Measurements from ENCODE around the gene USP31.

The USP31 gene

DNA sequence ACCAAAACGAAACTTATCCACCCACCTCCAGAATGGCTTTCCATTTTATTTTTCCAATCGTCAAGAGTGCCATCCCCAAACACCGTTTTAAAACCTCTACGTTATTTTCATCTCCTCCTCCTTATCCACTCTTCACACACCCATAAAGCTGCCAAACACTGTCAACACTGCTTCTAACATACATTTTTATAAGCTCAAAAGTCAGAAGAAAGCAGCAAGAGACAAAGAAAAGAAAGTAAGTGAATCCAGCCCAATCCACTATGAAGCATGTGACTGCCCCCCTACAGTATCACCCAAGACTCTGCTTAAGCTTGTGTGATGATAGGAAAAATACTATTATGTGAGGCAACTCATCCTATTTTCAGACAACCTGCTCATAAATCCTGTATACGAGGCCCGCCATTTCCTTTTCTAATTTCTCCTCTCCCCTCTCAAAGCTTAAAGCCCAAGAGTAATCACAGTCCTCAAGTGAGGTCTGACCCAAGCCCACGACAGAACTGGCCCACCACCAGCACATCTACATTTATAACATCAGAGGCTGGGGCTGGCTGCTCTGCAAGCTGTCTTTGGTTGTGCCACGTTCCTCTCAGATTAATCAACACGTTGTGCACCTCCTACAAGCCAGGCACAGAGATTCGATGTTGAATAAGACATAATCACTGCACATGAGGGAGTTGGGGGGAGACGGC, 16.3 kb downstream of the USP31 start:
- no peak for DNase-seq (ENCODE audit: low spot score)

DNA sequence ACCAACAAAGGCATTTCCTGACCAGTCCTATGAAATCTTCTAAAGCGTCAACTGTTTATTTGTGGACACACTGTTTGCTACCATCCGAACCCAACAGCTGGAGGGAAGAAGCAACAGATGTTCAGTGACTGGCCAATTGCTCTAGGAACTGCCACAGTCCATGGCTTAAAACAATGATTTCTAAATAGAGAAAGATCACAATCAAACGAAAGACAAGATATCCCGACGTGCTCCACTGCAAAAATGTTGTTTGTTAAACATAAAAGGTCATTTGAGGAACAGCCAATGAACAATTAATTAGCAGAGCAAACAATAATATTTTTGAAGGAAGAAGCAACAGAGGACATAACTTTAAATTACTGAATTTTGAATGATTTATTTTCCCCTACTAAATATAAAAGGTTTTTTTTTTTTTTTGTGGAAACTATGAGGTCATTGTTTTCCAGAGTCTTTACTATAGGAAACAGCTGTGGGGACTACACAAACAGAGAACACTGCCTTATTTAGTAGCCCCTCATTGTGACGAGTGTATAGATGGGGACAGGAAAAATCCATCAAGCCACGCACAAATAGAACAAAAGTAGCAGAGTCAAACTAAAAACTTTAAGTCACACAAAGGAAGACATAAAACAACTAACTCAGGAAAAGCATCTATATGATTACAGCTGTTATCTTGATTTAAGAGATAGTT, 17.2 kb downstream of the USP31 start:
- DNase-seq (ENCODE audit: low spot score), result no peak

DNA sequence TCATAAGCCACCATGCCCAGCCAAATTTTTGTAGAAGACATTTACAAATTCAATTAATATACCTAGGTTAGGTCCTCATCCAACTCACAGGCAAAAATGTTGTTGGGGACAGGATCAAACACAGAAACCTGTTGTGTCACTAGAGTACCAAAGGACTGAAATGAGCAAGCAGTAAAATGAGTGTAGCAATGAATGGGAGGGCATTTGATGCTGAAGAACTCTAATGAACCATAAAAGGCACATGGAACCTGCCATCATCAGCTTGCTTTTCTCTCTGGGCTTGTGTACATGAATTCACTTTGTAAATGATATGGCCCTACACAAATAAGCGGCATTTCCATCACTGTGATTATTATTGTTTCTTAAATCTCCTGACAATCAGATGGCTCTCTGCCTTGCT, 17.8 kb downstream of the USP31 start:
- no peak for DNase-seq (ENCODE audit: low spot score)

DNA sequence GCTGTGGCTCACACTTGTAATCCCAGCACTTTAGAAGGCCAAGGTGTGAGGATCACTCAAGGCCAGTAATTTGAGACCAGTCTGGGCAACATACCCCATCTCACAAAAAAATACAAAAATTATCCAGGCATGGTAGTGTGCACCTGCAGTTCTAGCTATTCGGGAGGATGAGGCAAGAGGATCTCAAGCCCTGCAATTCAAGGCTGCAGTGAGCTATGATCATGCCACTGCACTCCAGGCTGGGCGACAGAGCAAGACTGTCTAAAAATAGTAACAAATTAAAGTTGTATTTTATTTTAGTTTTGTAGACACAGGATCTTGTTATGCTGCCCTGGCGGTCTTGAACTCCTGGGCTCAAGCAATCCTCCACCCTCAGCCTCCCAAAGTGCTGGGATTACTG, 18.2 kb downstream of the USP31 start:
- no peak for DNase-seq (ENCODE audit: low spot score)

DNA sequence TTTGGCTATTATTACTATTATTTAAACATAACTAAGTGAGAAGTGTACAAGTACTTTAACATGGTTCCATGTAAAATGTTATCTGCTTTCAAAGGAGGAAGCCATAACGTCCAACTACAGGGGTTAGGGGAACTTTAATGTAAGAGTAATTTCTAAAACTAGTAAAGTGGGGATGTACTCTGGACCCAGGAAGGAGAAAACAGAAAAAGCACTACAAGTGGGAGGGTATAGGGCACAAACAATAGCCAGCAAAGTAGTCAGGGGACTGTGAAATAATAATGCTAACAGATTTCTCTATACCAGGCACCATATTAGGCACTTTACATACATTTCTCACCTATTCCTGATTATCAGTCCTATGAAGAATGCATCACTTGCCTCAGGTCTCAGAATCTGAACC, 19.6 kb downstream of the USP31 start:
- no peak for DNase-seq (ENCODE audit: low spot score)

DNA sequence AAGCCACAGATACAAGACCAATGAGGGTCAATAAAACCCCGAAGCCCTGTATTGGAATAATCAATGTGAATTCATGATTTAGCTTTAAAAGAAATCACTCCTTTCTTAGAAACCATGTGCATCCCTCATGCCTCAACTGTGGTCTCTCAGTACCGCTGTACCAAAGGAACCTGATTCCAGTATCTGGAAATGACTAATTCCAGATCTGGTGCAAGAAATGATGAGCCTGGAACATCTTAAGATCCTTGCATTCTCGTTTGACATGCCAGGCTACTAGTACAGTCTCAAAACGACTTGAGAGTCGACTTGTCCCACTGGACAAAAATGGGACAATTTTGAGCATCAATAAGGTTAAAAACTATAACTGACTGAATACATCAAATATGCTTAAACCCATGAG, 21.2 kb downstream of the USP31 start:
- no peak for DNase-seq (ENCODE audit: low spot score)

DNA sequence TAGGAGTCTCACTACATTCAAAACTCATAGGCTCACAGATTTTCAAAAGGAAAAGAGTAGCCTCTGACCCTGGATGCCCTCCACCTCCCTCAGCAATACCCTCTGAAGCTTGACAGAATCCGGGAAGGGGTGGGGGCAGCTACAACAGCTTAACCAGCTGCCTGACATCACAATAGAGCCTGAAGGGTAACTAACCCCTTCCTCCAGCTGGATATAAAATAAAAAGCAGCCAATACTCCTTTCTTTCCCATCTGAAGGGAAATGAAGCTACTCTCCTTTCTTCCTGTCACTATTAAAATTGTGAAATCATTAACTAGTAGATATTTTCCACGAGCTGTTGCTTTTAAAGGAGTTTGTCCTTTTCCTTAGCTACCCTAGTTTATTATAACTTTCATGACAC, 24.0 kb downstream of the USP31 start:
- DNase-seq (ENCODE audit: low spot score), result peak; percentile 24

DNA sequence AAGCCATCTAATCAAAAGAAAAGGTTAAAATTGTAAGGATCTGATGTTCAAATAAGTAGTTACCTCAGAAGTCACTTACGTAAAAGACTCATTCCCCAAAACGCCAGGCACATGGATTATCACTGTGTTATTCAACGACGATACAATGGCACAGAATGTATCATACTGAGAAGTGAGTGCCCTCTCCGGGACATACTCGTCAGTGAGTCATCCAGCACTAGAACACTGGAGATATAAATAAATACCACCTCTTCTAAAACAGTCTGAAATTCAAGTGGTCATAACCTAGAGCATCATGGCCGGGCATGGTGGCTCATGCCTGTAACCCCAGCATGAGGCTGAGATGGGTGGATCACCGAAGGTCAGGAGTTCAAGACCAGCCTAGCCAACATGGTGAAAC, 24.9 kb downstream of the USP31 start:
- peak; percentile 80 for DNase-seq (ENCODE audit: low spot score)

DNA sequence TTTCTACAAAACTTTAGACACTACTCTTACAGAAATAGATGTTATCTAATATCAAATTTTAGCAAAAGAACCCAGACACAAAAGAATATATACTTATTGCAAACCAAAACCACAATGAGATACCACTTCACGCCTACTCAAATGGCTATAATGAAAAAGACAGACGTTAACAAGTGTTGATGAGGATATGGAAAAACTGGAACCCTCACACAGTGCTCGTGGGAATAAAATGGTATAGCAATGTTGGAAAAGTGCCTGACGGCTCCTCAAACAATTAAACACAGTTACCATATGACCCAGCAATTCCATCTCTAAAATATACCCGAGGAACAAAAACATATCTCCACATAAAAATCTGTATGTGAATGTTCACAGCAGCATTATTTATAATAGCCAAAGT, 27.1 kb downstream of the USP31 start:
- DNase-seq (ENCODE audit: low spot score), result no peak

DNA sequence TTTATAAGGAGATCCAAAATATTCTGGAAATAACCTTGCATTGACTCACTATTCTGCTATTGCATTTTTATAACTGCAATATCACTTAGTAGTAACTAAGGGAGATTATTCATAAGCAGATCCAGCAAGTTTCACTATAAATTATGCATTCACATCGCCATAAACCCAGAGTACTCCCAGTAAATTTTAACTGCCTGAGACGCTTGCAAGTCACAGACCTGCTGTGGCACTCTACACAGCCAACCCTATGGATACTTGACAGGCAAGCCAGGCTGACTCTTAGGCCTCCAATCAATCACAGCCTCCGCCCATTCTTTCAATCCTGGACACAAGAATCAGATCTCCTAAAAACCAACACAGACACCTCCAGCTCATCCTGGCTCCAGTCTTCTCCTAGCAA, 28.2 kb downstream of the USP31 start:
- no peak for DNase-seq (ENCODE audit: low spot score)

DNA sequence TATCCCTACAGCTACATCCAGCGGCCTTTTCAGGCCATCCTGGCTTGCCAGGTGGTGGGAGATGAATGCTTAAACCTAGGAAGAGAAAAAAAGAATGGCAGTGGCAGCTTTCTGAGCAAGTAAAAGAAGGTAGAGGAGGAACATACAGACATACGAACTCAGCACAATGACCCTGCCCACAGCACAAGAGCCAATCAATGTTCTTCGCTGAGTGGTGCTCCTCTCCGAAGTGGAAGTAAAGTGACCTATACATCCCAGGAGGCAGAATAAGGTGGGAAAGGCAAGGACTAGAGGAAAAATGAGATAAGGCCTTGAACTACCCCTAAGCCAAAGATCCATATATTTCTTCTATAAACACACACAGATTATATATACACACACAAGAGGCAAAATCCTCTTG, 28.7 kb downstream of the USP31 start:
- no peak for DNase-seq (ENCODE audit: low spot score)

DNA sequence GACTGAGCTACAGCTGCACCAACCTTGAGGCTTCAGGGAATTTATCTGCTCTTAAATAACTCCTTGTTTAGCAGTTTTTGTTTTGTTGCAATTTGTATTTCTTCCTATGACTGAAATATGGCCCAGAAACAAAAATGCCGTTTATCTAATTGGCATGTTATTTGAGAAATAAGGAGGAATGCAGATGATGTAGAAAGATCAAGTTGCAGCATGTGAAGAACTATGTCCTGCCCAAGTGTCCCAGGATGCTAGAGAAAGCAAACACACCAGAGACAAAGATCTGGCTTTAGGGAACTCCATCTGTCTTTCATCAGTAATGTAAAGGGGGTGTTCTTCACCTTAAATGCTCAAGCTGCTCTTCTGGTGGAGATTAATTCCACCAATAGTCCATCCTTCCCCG, 29.7 kb downstream of the USP31 start:
- DNase-seq (ENCODE audit: low spot score), result no peak

DNA sequence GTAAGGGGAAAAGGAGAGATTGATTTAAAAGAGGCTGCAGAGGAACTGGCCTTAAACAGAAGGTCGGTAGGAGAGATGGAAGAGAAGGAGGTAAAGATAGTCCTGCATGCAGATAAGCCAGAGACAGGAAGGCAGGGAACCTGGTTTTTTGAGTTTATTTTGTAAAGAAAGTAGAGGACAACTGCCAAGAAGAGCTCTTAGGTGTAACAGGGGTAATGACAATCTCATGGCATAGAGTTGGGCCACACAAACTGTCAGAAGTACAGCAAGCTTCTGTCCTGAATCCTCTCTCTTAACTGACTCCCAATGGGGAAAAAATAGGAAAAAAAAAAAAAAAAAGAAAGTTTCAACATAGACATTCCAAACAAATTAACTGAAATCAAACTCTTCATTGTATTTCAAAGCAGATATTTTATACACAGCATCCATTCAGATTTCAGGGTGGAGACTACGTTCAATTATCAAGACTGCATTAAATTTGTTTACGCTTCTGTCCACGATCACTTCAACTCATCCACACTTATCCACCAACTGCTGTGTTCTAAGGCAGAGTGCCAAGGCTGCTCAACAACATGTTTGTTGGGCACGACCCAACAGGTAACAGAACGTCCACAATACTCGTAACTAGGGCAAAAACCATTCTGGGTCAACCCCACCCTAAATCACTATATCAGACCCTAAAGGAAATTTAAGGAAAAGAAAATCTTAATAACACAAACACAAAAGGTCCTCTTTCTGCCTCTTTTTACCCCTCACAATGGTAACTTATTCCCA, 34.9 kb downstream of the USP31 start:
- DNase-seq (ENCODE audit: low spot score), result no peak

DNA sequence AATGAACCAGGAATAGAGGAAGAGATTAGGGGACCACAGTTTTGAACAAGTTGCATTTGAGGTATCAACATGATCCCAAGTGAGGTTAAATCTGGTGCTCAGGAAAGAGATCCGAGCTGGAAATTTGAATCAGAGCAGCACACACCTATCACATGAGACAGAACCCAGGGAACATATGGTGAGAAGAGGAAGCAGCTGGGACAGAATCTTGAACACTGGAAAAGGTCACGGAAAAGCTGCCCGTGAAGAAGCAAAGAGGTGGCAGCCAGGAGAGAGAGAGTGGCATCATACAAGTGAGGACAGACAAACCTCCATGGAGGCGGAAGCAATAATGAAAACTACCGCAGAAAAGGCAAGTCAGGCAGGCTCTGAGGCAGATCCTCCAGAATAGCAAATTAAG, 36.1 kb downstream of the USP31 start:
- DNase-seq (ENCODE audit: low spot score), result no peak

DNA sequence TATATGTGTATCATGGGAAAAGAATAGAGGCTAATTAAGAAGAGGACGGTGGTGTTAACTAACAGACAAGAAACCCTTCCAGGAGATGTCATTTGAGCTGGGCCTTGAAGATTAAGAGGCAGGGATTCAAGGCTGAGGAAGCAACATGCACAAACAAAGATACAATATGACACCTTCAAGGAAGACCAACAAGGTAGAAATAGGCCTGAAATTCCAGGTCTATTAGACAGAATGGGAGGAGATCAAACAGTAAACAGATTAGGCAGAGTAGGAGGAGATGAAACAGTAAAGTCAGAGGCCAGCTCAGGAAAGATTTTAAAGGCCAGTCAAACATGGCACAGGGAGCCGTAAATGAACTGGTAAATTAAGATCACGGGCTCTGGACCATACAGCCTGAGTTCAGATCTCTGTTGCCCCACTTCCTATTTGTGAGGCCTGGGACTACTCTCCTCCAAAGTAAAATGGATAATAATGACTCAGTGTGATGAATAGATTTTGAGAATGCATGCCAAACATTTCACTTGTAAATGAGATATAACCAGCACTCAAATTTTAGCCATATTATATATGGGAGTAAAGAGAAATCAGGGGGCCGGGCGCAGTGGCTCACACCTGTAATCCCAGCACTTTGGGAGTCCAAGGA, 38.9 kb downstream of the USP31 start:
- DNase-seq (ENCODE audit: low spot score), result peak; percentile 43

DNA sequence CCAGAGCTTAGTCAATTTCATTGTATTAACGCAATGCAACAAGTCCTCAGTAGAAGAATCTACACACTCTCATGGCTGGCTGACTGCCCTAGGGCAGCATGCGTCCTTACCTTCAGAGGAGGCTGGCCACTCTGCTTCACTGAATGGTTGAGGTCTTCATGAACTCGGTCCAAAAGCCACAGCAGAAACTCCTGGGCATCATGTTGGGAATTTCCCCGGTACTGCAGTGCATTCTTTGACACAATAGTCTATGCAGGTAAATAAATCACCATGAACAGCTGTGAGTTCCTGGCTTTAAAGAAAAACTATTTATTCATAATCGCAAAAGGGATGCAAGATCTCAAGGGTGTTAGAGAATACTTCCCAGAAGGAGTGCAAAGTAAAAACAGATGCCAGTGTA, 41.3 kb downstream of the USP31 start:
- DNase-seq (ENCODE audit: low spot score), result peak; percentile 89

DNA sequence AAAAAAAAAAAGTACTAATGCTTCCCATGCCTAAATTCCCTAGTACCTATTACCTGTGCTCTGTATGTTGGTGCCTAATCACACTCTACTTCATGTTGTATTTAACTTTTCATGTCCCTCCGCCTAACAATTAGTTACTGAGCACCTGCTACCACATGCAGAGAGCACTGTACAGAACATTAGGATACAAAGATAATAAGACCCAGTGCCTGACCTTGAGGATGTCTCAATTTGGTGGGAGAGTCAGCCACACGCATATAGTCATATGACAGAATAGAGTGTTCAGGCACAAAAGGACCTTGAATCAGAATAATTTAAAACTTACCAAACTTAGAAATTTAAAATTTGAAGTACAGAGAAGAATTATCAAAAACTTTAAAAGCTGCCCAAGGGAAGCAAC, 42.1 kb downstream of the USP31 start:
- DNase-seq (ENCODE audit: low spot score), result no peak

DNA sequence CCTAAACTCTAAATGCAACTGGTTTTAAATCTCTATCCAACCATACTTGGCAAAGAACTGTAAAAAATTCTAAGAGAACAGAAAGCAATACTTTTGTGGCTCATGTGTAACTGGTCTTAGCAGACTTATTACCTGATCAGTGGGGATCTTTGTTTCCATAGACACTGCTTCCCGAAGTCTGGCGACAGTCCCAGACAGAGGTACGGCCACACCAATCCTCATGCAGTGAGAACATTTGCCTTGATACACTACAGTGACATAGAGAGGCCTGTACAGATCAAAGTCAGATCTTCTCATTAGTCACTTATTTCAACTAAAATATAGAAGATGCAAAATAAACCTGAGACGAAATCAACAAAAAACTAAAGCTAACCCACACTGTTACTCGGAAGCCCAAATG, 43.9 kb downstream of the USP31 start:
- DNase-seq (ENCODE audit: low spot score), result no peak

DNA sequence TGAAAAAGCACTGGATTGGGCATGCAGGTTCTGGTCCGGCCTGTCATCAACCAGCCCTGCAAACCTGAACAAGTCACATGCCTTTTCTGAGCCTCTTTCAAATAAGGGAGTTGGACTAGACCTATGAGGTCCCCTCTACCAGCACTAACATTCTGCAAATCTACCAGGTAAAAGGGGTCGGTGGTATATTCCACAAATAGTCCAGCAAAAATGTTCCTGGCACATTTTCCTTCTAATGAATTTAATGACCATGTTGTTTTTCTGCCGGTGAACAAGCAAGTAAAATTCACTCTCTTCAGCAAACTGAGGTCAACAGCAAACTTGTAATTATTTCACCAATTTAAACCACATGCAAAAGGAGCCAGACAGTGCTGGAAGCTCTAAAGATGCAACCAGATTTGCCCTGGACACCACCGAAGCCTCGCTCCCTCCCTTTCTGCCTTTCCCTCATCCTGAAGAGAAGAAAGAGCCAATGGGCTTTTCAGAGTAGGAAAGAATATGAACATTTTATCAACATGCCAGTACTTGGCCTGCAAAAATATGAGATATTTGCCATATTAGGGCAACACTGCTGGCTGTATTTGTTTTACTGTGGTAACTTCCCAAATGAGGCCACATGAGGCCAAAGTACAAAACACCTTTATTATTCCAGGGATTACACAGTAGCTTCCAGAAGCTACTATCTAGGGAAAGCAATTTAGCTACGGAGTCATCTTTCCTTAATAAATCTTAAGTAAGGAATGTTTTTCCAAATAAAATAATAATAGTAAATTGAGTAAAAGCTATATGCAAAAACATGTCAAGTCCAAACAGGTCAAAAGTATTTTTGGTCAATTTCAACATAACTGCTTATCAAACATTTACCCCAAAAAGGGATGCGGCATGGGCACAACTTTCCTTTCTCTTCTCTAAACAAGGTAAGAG, 45.0 kb downstream of the USP31 start:
- no peak for DNase-seq (ENCODE audit: low spot score)

DNA sequence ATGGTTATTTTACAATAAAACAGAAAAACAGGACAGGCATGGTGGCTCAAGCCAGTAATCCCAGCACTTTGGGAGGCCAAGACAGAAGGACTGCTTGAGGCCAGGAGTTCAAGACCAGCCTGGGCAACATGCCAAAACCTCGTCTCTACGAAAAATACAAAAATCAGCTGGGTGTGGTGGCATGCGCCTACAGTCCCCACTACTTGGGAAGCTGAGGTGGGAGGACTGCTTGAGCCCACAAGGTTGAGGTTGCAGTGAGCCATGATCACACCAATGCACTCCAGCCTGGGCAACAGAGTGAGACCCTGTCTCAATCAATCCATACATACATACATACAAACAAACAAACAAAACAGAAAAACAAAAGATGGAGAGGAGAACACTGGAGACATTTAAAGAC, 45.6 kb downstream of the USP31 start:
- DNase-seq (ENCODE audit: low spot score), result no peak

DNA sequence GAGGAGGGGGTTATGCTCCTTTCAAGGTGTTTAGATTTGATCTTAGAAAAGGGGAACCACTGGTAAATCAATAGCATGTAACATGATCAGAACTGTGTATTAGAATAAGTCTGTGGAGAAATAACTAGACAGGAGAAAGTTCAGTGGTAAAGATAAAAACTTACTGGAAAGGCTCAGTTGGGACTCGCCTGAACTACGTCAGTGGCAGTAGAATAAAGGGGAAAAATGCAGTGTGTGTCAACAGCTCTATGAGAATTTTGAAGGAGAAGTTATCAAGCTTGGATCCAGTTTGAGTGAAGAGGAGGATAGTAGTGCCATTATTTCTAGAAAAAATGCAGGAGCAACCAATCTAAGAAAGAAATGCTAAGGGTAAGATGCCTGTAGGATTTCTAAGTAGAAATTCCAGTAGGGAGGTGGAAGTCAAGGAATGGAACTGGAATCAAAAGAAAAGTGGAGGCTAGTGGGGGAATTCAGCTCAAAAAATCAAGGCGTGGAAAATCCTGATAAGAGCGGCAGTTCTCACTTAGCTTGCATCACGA, 48.2 kb downstream of the USP31 start:
- DNase-seq (ENCODE audit: low spot score), result no peak

All from kidney tubule cell (primary cell).